ENCODE data around the gene FOXP3.

Gene FOXP3

DNA sequence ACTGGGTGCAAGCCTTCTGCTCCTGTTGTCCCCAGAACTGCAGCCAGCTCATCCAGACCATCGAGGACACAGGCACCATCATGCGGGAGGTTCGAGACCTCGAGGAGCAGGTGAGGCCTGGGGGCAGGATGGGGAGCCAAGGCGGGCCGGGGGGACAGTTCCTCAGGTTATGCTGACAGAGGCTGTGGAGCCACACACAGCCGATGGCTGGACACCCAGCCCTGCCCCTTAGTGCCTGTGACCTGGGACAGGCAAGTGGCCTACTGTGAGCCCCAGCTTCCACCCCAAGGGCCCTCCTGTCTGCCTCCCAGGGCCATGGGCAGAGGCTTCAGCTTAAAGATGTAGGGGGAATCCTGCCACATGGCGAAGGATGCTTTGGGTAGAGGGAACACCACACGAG is 14.9 kb downstream of the FOXP3 start:
- DNase-seq (ENCODE audit: low read depth in 2 of 2) = no peak

DNA sequence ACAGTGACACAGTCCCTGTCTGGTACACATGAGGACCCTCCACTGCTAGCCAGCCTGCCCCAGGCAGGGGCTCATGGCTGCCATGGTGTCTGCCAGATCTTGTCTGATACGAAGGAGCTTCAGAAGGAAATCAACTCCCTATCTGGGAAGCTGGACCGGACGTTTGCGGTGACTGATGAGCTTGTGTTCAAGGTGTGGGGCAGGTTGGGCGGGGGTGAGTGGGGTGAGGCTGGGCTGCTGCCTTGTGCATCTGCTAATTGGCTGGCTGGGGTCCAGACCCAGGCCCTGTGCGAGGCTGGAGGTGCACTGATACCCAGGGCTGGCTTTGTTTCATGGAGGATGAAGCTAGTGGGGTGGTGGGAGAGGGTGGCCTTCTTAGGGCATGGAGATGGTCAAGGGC is 15.4 kb downstream of the FOXP3 start:
- DNase-seq (ENCODE audit: low read depth in 2 of 2) = no peak

DNA sequence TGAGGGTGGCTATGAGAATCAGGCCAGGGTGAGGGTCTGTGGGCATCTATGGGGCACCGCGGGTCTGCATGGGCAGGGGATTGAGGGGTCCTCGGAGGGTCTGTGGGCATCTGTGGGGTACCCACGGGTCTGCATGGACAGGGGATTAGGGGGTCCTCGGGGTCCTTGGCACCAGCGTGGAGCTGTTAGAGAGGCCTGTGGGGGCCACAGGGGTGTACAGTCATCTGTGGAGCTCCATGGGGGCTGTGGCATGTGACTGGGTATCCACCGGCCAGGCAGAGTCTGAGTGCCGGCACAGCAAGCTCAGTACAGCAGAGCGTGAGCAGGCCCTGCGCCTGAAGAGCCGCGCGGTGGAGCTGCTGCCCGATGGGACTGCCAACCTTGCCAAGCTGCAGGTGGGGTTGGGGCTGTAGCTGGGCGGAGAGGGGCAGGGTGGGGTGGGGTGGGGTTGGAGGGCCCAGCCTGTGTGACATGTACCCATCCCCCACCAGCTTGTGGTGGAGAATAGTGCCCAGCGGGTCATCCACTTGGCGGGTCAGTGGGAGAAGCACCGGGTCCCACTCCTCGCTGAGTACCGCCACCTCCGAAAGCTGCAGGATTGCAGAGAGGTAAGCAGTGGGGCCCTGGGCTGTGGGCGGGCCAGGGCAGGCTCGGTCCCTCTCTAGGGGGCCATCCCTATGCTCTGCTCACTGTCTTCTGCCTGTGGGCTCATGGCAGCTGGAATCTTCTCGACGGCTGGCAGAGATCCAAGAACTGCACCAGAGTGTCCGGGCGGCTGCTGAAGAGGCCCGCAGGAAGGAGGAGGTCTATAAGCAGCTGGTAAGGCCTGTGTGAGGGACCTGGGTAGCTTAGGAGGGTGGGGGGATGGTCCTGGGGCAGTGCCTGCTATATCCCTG is 16.3 kb downstream of the FOXP3 start:
- DNase-seq (ENCODE audit: low read depth in 2 of 2) = no peak

DNA sequence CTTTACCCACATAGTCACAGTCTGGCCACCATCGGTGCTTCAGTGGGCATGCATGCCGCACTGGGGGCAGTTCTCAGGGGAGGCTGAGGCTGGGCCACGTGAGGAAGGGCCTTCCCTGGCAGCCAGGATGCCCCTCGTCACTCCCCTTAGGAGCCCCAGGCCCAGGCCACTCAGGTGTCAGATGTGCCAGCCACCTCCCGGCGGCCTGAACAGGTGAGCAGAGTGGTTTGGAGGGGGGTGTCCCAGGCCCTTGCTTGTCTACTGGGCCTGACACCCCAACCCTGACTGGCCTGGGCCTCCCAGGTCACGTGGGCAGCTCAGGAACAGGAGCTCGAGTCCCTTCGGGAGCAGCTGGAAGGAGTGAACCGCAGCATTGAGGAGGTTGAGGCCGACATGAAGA is 17.2 kb downstream of the FOXP3 start:
- no peak for DNase-seq (ENCODE audit: low read depth in 2 of 2)

DNA sequence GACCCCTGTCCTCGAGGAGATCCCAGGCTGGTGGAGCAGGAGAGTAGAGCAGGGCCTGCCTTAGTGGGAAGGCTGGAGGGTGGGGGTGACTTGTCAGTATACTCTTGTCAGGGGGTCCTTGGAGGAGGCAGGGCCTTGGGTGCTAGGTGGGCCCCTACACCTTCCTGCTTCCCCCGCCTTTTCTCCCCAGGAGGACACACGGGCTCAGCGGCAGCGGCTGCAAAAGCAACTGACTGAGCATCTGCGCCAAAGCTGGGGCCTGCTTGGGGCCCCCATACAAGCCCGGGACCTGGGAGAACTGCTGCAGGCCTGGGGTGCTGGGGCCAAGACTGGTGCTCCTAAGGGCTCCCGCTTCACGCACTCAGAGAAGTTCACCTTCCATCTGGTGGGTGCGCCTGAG is 18.0 kb downstream of the FOXP3 start:
- no peak for DNase-seq (ENCODE audit: low read depth in 2 of 2)

DNA sequence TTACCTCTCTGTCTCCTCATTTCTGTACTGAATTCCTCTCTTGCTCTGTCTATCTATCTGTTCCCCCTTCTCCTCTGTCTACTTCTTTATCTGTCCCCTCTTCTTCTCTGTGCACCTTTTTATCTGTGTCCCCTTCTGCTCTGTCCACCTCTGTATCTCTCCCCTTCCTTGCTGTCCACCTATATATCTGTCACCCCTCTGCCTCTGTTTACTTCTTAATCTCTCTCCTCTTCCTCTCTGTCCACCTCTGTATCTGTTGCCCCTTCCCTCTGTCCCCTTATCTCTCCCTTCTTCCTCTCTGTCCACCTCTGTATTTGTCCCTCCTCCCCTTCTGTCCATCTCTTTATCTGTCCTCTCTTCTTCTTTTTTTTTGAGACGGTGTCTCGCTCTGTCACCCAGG is 20.3 kb downstream of the FOXP3 start:
- no peak for DNase-seq (ENCODE audit: low read depth in 2 of 2)

DNA sequence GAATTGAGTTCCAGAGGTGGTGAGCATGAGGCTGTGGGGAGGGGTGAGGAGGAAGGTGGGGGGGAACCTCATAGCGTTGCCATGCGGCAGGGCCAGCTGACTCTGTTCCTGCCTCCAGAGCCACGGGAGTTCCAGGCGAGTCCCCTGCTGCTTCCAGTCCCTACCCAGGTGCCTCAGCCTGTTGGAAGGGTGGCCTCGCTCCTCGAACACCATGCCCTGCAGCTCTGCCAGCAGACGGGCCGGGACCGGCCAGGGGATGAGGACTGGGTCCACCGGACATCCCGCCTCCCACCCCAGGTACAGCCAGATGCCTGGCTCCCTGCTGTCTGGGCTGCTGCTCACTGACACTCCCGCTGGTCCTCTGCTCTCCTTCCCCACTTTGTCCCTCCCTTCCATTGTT is 21.3 kb downstream of the FOXP3 start:
- DNase-seq (ENCODE audit: low read depth in 2 of 2) = no peak

DNA sequence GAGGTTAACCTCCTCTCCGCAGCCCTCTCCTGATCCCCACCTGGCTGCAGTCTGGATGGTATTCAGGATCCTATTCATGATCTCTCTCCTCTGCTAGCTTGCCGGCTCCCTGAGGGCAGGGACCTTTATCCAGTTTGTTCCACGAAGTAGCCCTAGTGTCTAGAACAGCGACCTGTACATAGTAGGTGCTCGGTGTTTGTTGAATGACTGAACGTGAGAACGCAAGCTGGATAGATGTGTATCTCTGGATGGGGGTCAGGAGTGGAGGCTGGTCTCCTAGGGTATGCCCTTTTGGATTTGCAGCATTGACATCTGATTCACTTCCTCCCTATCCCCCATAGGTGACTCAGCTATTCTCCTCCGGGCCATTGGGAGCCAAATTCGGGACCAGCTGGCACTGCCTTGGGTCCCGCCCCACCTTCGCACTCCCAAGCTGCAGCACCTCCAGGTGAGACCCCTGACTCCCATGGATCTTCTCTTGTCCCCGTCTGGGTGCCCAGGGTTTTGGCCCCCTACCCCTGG is 21.9 kb downstream of the FOXP3 start:
- no peak for DNase-seq (ENCODE audit: low read depth in 2 of 2)

DNA sequence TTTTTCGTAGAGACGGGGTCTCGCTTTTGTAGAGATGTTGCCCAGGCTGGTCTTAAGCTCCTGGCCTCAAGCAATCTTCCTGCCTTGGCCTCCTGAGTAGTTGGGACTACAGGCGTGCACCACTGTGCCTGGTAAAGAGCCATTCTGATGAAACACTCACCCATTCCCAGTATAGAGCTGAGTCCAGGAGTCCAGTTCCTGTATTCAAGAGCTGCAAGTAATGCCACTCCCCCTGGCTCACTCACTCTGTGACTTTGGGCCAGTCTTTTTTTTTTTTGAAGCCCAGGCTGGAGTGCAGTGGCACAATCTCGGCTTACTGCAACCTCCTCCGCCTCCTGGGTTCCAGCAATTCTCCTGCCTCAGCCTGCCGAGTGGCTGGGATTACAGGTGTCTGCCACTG is 25.8 kb downstream of the FOXP3 start:
- no peak for DNase-seq (ENCODE audit: low read depth in 2 of 2)

DNA sequence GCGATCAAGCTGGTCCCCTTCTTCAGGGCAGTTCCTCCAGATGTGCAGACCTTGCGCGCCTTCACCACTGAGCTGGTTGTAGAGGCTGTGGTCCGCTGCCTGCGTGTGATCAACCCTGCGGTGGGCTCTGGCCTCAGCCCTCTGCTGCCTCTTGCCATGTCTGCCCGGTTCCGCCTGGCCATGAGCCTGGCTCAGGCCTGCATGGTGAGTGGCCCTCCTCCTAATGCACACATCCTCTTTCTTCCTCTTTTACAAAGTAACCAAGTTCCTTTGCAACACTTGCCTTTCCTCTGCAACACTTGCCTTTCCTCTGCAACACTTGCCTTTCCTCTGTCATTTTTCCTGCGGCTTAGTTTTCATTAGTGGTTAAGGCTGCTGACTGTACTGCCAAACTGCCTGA is 27.4 kb downstream of the FOXP3 start:
- DNase-seq (ENCODE audit: low read depth in 2 of 2) = no peak

DNA sequence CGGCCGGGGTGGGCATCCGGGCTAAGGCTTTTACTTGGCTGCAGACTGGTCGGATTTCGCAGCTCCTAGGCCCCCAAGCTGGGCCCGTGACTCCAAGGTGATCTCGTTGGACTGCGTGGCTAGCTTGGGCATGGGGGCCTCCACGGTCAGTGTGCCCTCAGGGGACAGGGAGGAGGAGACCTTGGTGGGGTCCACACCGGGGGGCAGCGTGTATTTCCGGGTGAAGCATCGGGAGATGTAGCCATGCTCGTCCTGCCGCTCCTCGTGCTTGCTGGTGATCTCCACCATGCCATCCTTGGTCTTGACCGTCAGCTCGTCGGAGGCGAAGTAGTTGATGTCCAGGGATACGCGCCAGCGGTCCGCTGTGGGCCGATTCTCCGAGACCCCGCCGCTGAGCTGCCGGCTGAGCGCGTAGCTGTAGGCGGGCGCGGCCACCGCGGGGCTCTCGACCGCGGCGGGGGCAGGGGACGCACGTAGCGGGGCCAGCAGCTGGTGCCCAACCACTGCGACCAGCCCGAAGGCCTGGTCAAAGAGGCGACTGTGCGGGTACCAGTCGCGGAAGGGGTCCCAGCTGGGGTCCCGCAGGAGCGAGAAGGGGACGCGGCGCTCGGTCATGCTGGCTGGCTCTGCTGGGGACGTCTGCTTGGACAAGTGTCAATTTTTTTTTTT is 30.5 kb downstream of the FOXP3 start:
- DNase-seq (ENCODE audit: low read depth in 2 of 2) = no peak

DNA sequence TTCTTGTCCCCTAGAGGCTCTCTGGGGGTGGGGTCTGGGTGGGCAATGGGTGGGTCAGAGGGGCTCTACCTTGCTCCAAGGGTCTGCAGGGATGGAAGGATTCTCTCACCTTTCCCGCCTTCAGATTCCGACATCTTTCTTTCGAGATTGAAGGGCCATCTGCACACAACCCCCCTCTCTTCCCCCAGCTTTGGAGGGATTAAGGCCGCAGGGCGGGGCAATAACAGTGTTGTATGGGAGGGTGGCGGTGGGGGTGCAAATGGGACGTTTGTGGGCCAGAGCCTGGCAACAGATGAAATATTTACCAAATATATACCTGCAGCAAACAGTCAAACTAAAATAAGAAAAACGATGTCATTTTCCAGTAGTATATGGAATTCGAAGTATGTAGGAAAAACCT is 31.3 kb downstream of the FOXP3 start, which contains the start of gene CACNA1F:
Gene CACNA1F, minus strand, starts transcription at position 165 of the 400 bp plus-strand sequence. Its CDS starts 31 bp downstream, at position 134.
- DNase-seq (ENCODE audit: low read depth in 2 of 2) = no peak

DNA sequence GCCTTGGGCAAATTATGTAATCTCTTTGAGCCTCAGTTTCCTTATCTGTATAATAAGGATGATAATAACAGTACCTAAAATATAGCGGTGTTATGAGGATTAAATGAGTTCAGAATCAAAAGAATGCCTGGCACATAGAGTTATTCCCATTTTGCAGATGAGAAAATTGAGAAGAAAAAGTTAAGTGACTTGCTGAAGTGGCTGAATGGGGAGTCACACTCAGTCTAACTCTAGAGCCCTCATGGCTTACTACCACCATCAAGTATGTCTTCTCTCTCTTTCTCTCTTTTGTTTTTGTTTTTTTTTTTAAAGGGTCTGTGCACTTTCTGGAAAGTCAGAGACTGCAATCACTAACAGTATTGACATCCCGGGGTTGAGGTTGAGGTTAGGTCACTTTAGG is 32.0 kb downstream of the FOXP3 start:
- no peak for DNase-seq (ENCODE audit: low read depth in 2 of 2)

DNA sequence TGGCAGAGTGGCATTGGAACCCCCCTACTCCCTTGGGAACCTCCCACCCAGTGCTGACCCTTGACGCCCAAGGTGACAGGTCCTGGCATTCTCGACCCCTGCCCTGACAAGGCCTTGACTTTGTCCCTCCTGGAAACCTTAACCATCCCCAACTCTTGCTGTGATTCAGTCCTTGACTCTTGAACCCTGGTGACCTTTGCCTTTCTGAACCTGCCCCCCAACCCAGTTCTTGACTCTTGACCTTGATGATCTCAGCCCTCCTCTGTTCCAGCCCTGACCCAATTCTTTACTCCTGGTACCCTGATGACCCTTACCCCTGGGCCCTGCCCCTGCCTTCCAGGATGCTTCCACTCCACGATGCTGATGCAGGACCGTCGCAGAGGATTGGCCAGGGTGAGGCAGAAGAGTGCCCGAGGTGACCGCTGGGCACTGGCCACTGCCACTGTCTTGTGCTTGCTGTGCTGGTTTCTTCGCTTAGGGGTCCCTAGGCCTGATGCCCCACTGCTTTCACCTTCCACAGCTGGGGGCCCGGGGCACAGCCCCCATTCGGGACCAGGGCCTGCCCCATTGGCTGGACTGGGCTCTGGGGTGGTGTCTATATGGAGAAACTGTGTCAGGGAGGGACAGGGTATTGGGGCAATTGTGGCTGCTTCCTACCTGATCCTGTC is 33.0 kb downstream of the FOXP3 start:
- no peak for DNase-seq (ENCODE audit: low read depth in 2 of 2)

DNA sequence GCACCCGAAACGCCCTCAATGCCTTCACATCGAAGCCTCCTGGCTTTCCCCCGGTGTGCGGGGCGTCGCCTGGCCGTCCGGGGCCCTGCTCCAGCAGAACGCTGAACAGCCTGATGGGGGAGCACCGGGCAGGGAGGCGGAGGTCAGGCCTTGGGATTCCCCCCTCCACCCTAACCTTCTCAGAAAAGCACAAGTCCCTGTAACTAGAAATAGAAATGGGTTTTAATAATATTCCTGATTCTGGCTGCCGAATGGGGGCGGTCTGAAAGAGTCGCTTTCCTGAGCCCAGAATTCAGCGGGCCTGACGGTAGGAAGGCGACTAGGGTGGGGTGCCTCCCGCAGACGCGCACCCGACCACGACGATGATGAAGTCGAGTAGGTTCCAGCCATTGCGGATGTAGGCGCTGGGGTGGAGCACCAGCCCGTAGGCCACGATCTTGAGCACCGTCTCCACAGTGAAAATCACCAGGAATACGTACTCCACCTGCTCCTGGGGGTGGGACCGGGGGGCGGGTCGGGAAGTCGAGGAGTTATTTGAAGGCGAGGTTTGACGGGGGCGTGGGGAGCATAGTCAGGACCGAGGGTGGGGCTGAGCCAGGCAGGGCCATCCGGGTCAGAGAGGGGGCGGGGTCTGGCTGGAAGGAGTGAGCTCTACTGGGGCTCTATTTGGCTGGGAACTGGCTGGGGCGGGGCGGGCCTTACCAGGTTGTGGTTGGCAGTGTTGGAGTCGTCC is 33.8 kb downstream of the FOXP3 start:
- peak; percentile 14 to 15 for DNase-seq (ENCODE audit: low read depth in 2 of 2)

DNA sequence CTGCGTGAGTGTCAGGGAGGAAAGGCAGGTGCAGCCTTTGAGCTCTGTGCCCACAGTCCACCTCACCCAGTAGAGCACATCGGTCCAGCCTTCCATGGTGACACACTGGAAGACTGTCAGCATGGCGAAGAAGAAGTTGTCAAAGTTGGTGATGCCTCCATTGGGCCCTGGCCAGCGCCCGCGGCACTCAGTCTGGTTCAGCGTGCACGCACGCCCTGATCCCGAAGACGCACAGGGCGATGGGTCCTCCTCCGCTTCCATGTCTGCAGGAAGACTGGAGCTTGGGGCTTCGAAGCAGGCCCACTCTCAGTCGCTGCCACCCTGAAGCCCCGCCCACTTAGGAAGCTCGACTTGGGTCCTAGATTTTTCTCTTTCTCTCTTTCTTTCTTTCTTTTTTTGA is 36.3 kb downstream of the FOXP3 start:
- DNase-seq (ENCODE audit: low read depth in 2 of 2) = no peak

DNA sequence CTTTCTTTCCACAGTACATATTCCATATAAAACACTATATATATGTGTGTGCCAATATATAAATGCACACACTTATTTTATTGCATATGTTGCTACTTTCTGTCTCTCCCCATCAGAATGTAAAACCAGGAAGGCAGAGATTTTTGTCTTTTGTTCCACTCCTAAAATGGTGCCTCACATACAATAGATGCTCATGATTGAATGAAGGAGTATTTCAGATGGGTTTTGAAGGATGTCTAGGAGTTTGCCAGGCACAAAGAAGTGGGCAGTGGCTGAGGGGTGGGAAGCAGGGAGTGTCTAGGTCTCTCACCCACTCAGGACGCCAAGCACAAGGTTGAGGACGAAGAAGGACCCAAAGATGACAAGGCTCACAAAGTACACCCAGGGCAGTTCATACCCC is 36.8 kb downstream of the FOXP3 start:
- no peak for DNase-seq (ENCODE audit: low read depth in 2 of 2)

DNA sequence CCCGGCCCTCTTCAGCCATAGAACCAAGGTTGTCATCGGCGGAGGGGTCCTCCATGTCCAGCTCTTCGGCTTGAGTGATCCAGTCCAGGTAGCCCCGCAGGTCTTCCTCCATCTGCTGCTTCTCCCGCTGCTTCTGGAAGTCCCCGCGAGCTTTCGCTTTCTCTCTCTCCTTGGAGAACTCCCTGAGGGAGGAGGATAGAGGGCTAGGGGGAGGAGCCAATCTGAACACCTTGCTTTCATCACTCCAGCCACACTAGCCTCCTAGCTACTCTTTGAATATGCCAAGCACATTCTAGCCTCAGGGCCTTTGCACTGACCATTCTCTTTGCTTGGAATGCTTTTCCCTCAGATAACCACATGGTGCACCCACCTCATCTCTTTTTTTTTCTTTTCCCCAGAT is 37.6 kb downstream of the FOXP3 start:
- no peak for DNase-seq (ENCODE audit: low read depth in 2 of 2)

DNA sequence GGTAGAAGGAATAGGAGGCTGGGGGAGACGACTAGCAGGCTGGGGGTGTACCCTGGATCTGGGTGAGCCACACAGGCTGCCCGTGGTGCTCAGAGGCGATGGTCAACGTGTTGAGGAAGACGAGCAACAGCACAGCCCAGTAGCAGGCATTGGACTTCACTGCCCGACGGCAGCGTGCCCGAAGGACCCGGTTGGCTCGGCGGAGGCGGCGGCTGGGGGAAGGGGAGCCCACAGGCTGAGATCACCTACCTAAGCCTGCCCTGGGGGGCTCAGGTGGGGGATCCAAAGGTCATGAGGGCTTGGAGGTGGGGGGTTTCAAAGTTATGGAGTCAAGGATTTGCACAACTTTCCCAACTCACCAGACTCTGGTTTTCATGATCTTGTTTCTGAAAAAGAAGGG is 38.7 kb downstream of the FOXP3 start:
- DNase-seq (ENCODE audit: low read depth in 2 of 2) = no peak

DNA sequence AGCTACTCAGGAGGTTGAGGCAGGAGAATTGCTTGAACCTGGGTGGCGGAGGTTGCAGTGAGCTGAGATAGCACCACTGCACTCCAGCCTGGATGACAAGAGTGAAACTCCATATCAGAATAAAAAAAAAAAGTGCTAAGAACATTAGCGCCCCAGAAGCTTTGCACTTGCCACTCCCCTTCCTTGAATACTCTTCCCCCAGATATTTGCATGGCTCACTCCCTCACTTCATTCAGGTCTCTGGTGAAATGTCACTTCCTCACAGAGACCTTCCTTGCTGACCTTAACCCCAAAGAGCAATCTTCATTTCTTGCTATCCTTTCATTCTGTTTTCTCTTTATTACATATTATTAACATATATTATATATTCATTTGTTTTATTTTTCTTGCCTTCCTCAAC is 42.6 kb downstream of the FOXP3 start:
- DNase-seq (ENCODE audit: low read depth in 2 of 2) = no peak

DNA sequence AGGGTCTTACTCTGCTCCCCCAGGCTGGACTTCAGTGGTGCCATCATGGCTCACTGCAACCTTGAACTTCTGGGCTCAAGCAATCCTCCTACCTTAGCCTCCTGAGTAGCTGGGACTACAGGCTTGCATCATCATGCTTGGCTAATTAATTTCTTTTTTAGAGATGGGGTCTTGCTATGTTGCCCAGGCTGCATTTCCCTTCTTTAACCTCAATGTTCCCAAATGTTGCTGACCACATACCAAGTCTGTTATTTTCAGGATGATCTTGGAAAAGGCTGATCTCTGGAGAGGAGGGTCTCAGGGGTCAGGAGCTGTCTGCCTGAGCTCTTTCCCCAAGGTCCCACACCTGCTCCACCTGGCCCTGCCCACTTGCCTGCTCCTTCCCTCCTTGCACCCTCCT is 44.4 kb downstream of the FOXP3 start:
- no peak for DNase-seq (ENCODE audit: low read depth in 2 of 2)

DNA sequence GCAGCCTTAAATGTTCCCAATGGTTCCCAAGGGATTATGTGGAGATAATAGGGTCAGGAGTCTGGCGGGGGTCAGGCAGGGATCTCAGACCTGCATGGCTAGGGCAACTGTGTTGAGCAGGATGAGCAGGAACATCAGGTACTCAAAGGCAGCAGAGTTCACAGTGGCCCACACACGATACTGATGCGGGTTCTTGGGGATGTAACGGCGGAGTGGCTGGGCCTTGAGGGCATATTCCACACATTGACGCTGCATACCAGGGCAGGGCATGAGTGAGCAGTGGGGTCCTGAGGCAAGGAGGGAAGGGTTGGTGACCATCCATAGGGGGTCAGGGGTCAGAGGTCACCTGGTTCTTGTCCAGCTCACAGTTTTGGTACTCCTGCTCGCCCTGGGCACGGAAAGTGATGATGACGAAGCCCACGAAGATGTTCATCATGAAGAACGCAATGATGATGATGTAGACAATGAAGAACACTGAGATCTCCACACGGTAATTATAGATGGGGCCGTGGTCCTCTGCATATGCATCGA is 49.4 kb downstream of the FOXP3 start:
- DNase-seq (ENCODE audit: low read depth in 2 of 2) = no peak

All from stimulated activated CD8-positive, alpha-beta memory T cell treated with anti-CD3 and anti-CD28 coated beads, Interleukin-15, amount 100 ng/mL, for 4 hours (primary cell).